Kasumi-1 (cell line): ENCODE data around the gene TRIM46.
A peak's percentile ranks its signal among the peaks of the same experiment; 100 is the strongest.

Experiments used
- DNase-seq, 2 experiments: peaks; one replicate each; lab custom pipeline; 2025; lab: John Stamatoyannopoulos, UW

The TRIM46 gene

DNA sequence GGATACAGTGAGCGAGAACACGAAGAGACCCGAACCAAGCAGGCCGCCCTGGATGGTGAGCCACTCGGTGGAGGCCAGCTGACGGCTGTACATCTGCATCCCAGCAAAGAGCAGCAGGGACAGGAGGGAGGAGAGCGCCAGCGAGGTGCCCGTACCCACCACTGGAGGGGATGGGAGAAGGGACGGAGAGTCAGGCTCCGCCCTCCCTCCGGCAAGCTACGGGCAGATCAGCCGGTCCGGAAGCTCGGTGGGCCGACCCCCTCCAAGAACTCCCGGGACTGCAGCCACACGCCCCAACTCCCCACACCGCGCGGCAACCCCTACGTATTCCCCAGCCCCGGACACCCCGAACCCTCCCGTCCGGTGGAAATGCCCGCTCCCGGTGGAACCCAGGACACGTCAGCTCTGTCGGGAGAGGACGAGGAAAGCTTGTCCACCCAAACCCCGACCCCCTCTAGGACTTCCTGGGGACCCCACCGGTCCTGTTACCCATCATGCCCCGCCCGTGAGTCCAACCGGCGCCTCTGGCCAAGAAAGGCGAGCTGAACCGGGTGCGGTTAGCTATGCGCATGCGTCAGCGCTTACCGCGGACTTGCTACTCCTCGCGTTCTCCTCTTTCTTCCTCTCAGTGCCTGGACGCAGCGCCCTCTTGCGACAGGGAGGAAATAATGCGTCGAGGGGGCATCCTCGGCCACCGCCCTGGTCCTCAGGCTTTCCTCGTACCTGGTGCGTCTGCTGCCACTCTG lies 744 bp upstream of the TRIM46 start, which contains the start of gene KRTCAP2:
Gene KRTCAP2 (minus strand): TSS at position 573 of the 746 bp plus-strand sequence. CDS start 80 bp downstream, at position 493.
- DNase-seq, result peak; percentile 96

DNA sequence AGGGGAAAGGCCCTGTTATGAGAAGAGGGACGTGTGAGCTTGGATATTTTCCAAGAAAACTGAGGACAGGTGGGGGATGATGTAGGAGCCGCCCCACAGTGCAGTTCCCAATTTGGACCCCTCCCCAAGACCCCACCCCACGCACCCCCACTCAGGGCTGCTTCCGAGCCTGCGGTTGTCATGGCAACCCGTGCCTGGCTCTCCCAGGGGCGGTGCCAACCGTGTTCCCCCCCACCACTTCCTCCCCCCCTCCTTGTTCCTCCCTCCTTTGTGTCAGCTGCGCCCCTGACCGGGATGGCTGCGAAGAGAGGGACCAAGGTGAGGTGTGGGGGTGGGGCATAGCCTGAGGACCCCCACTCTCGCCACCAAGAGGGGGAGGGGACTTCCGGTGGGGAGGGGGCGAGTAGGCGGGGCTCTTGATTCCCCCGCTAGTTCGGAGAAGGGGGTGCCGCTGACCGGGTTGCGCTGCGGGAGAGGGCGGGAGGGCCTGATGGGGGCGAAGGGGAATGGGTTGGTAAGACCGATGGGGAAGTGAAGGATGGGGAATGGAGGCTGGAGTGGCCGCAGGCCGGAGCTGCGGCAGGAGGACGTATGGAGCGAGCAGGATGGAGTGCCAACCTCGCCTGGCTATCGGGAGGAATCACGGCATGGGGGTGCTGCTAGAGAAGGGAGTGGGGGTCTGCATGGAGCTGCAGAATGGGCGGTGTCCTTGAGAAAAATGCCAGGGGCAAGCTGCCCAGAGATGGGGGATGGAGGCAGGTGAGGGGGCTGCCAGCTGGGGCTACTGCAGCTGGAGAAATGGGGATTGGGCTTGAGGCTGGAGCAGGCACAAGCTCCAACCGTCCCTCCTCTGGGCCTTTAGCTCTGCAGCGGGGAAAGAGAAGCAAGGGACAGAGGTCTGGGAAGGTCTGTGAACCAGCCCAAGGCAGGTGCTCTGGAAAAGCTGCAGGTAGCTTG lies 953 bp downstream of the TRIM46 start:
- DNase-seq, result no peak

DNA sequence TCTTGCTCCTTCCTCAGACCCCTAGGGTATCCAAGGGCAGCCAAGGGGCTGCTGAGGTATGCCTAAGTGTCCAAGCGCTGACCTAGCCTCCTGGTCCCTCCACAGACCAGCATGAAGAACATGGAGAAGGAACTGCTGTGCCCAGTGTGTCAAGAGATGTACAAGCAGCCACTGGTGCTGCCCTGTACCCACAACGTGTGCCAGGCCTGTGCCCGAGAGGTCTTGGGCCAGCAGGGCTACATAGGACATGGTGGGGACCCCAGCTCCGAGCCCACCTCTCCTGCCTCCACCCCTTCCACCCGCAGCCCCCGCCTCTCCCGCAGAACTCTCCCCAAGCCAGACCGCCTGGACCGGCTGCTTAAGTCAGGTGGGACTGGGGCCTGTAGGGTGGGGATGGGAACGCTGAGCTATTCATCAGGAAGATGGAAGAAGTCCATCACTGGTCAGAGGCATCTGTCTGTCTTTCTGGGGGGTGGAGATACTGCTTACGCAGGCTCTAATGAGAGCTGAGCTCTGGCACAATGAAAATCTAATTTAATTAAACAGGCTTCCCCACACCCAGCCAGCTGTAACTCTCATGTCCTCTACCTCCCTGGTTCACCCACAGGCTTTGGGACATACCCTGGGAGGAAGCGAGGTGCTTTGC lies 1.8 kb downstream of the TRIM46 start:
- DNase-seq, result no peak

DNA sequence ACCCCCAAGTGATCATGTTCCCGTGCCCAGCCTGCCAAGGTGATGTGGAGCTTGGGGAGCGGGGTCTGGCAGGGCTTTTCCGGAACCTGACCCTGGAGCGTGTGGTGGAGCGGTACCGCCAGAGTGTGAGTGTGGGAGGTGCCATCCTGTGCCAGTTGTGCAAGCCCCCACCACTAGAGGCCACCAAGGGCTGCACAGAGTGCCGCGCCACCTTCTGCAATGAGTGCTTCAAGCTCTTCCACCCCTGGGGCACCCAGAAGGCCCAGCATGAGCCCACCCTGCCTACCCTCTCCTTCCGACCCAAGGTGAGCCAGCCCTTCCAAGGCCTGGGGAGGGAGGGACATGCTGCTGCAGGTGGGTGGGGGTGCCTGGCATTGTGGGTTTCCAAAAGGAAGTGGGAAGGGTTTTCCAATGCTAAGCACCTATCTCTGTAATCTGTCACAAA lies 2.3 kb downstream of the TRIM46 start:
- DNase-seq, result peak; percentile 46 to 48

DNA sequence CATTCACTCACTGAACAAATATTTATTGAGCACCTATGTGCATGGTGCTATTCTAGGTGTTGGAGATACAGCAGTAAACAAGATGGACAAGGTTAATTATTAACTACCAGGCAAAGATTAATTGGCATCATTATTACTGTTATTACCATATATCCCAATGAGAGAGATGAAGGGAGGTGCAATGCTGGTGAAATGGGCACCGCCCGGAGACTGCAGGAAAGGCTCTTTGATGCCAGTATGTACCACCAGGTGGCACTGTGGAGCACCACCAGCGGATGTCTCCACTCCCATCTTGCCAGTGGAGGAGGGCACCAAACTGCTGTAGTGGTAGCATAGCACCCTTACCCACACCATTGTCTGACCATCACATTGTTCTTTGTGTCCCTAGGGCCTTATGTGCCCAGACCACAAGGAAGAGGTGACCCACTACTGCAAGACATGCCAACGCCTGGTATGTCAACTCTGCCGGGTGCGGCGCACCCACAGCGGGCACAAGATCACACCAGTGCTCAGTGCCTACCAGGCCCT lies 3.0 kb downstream of the TRIM46 start:
- DNase-seq, result peak; percentile 79 to 81

DNA sequence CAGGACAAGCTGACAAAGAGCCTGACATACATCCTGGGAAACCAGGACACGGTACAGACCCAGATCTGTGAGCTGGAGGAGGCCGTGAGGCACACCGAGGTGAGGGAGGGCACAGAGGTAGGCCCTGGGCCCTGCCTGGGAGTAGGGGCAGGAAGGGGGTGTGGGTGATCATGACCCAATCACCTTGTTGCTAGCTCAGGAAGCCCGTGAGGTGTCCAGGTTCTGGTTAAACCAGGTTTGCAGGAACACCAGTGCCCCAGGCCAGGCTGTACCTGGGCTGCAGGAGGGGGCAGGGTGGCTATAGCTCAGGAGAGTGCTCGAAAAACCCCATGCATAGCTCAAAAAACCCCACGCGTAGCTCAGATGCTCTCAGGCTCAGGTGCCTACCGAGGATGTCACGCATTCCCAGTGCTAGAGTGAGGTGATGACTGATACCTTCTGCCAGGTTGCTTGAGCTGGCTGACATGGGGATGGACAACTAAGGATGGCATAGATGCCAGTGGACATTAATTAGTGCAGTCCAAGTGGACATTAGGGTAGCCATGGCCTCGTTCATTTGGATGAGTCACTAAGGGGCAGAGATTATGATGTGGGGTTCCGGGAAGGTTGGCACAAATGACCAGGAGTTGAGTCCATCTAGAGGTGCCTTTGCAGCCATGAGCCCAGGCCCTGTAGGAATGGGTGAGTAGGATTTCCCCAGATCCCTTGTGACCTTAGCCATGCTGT lies 3.7 kb downstream of the TRIM46 start:
- DNase-seq, result no peak

DNA sequence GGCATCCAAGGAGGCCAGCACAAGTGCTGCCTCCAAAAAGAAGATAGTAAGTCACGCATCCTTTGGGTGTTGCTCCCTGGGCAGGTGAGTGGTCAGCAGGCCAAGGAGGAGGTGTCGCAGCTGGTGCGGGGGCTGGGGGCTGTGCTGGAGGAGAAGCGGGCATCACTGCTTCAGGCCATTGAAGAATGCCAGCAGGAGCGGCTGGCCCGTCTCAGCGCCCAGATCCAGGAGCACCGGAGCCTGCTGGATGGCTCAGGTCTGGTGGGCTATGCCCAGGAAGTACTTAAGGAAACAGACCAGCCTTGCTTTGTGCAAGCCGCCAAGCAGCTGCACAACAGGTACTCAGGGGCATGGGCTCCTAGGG lies 4.3 kb downstream of the TRIM46 start:
- DNase-seq, result no peak

DNA sequence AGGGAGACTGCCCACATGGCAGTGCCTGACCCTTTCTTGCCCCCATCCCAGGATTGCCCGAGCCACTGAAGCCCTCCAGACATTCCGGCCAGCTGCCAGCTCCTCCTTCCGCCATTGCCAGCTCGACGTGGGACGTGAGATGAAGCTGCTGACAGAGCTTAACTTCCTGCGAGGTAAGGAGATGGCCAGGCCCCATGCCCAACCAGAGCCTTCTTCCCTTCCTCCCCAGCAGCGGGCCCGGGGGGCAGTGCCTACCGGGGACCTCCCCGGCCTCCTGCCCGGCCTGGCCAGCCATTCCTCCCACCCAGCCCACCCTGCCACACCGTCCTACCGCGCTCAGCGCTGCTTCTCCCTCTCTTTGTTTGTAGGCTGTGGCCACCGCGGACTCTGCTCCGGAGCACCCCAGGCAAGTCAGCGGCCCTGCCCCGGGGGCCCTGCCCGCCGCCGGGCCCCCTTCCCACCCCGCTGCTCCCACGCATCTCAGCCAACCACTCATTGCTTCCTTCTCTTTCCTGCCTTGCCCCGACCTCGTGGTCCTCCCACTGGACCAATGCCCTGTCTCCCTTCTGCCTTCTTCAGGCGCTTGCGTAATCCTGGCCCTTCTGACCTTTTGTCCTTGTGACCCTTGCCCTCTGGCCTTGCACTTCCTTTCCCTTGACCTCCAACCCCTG lies 4.9 kb downstream of the TRIM46 start:
- no peak for DNase-seq

DNA sequence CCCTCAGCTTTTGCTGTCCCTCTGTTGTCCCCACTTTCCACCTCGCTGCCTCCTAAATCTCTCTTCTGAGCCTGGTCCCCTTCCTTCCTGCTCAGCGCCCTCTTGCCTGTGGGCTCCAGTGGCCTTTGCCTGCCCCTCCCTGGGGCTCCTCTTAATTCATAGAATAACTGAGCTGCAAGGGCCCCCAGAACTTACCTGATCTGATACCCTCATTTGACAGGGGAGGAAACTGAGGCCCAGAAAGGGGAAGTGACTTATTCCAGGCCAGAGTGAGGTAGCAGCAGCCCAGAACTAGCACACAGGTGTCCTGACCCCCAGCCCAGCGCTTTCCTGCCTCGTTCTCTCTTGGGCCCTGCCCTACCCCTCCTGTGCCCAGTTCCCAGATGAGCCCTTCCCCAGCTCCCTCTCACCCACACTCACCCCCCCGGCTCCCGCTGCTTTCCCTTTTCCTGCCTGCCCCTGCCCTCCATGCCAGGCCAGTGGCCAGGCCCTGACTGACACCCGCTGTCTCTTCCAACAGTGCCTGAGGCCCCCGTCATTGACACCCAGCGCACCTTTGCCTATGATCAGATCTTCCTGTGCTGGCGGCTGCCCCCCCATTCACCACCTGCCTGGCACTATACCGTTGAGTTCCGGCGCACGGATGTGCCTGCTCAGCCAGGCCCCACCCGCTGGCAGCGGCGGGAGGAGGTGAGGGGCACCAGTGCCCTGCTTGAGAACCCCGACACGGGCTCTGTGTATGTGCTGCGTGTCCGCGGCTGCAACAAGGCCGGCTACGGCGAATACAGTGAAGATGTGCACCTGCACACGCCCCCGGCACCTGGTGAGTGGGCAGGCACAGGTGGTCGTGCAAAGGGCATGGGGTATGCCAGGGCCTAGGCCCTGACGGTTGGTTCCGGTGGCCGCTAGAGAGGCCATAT lies 5.7 kb downstream of the TRIM46 start:
- no peak for DNase-seq

DNA sequence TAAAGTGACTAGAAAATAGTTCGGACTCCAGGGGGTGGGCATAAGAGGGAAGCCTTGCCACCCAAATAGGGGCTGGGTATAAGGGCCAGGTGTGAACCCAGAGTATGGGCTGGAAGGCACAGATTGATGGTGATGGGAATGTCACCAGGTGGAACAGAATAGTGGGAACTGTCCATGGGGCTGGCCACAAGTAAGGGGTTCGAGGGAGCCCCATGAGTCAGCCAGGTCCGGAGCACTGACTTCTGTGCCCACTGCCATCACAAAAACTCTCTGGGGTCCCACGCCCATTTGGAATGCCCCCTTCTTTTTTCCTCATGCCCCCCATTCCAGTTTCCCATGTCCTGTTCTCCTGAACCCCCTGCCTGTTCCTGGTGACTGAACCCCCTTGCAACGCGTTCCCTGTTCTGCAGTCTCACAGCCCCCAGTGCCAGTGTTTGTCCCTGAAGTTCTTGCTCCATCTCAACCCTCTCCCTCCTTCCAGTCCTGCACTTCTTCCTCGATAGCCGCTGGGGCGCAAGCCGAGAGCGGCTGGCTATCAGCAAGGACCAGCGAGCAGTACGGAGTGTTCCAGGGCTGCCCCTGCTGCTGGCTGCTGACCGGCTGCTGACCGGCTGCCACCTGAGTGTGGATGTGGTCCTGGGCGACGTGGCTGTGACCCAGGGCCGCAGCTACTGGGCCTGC lies 7.9 kb downstream of the TRIM46 start:
- DNase-seq, result no peak

DNA sequence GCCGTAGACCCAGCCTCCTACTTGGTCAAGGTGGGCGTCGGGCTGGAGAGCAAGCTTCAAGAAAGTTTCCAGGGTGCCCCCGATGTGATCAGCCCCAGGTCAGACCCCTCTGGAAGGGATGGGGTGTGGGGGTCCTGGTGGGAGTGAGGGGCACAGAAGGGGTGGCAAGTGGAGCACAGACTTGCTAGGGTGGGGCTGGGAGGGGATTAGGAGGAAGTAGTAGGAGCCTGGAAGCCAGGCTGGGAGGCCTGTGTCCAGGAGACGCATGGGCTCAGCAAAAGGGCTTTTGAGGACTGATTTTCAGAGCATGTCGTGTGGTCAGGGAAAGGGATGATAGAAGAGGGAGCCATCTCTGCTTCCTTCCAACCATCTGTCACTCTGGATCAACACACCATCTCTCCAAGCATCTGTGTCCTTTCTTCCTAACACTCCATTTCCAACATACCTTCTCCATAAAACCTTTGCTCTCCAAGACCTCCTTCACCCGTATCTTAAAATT lies 8.5 kb downstream of the TRIM46 start:
- no peak for DNase-seq

DNA sequence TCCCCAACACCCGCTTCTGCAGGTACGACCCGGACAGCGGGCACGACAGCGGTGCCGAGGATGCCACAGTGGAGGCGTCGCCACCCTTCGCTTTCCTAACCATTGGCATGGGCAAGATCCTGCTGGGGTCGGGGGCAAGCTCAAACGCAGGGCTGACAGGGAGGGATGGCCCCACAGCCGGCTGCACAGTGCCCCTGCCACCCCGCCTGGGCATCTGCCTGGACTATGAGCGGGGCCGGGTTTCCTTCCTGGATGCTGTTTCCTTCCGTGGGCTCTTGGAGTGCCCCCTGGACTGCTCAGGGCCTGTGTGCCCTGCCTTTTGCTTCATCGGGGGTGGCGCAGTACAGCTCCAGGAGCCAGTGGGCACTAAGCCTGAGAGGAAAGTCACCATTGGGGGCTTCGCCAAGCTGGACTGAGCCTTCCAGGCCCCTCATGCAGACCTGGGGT lies 10.1 kb downstream of the TRIM46 start:
- DNase-seq, result no peak

DNA sequence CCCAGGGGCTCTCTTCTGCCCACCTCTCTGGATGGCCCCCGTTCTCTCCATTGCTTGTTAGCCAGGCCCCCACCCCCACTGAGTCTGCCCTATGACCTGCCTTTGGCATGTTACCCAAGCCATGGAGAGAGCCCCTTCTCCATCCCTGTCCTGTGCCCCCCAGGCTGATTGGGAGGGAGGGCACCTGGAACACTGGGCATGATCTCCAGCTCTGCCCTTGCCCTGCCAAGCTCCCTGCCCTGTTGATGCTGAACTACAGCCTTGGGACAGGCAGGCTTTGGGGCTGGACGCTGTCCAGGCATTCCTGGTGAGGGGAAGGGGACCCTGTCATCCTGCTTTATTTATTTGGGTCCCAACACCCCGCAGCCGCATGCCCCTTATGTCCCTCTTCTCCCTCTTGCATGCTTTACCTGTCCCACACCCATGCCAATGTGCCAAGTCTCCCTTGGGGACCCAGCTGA lies 10.7 kb downstream of the TRIM46 start:
- DNase-seq, result no peak

DNA sequence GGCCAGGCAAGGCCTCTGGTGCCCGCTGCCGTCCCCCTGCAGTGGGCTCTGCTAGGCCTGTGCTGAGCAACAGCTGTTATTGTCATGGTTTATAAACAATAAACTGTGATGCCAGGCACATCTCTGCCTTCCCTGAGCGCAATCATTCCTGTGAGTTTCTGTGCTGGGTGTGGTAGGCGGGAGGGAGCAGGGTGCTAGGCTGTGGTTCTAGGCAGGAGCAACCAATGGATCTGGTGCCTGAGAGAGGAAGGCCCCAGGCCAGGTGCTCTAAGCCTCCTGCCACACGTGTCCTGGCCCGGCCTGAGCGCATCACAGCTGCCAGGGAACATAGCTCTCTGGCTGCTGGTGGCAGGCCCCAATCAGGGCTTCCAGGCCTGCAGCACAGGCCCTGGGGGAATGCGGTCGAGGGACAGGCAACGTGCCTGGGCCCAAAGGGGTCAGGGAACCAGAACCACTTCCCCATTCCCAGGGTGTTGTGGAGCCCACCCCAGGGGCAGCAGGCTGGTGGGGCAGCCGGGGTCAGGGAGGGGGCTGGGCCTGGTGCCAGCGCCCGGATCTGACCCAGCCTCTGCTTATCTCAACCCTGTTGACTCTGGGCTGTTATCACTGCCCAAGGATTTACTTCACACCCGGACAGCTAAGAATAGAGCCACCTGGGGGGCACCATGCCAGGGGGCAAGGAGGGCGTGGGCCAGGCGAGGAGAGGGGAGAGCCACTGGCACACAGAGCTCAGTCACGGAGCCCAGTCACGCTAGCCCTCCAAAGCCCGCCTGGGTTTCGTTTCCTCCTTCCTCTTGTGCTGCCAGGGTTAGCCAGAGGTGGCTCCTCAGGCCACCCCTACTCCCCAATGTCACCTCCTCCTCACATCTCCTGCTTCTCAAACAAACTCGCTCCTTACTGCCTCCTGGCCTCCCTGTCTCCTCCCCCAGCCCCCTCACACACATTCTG lies 11.5 kb downstream of the TRIM46 start:
- DNase-seq, result no peak

DNA sequence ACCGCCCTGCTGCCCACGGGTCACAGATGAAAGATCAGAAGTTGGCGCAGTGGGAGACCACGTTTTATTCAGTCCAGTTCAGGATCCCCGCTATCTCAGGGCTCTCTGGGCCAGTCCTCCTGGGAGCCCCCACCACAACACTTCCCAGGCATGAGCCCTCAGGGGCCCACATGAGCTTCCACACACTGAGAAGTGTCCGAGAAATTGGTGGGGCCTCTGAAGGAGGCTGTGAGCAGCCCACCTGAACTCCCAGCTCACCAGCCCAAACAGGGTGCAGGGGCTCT lies 12.1 kb downstream of the TRIM46 start:
- DNase-seq, result no peak

DNA sequence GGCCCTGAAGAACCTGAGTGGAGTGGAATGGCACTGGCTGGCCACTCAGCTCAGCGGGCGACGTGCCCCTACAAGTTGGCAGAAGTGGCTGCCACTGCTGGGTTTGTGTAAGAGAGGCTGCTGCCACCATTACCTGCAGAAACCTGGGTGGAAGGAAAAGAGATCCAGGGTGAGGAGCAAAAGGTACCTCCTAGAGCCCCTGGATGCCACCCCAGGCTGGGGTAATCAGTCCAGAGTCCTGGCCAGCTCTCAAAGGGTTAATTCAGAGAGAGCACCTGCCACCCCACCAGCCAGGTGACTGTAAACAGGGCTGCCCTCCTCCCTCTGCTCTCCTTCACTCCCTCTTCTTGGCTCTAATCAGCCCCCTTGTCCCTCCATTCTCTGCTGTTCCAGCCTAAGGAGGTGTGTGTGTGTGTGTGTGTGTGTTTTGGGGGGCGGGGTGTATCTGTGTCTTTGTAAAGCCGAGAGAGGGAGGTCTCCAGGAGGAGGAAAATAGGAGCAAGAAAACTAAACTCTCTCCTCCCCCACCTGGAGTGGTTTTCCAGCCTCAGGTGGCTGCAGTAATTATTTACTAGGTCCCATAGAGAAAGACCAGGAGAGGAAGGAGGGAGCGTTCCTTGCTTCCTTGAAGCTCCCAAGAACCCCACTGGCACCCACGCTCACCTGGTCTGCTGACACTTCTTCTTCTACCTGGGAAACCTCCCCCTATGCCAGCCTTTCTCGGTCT lies 12.6 kb downstream of the TRIM46 start:
- DNase-seq, result no peak

DNA sequence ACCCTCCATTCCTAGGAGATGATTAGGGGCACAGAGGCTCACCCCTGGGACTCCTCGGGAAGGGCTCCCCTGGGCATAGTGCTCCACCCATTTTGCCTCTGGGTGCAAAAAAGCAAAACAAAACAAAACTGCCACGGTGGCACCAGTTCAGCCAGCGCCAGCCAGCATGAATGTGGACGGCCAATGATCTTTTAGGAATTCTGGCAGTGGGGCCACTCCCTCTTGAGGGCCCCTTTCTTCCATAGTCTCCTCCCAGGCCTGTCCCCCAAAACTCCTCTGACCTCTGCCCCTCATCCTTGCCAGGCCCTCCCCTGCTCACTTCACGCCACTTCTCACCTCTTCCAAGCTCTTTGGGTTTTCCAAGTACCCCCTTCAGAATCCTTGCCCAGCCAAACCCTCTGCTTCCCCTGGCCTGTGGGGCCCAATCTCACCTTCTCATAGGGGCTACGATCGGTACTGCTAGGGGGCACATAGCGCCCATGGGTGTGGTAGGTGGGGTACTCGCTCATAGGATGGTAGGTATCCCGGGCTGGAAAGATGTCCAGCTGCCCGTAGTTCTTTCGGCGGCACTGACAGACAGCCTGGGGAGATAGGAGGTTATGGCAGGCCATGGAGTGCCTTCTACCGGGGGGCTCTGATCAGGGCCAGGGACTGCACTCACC lies 13.3 kb downstream of the TRIM46 start:
- no peak for DNase-seq
